C1 segment of cervical spinal cord (tissue), 14 donors: ENCODE data around the gene GPC6.

Source experiments
- DNase-seq, 14 donors: peaks; one replicate each; lab custom pipeline; 2025; lab: John Stamatoyannopoulos, UW

Gene GPC6

DNA sequence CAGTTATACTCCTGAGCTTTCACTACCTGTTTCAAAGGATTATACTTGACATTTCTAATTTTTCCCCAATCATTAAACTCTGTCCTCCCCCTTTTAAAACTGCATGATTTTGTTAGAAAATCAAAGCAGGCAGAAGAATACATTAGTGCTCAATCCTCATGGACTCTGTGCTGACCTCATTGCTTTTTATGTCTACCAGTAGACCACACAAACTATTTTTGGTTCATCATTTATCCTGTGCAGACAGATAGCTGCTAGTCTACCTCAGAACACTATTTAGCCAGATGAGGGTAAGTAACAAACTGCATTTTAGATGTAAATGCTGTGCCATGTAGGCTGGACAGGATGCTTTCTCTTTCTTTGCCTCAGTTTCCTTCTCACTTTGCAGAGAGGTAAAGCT, 1016.9 kb downstream of the GPC6 start:
- no peak for DNase-seq

DNA sequence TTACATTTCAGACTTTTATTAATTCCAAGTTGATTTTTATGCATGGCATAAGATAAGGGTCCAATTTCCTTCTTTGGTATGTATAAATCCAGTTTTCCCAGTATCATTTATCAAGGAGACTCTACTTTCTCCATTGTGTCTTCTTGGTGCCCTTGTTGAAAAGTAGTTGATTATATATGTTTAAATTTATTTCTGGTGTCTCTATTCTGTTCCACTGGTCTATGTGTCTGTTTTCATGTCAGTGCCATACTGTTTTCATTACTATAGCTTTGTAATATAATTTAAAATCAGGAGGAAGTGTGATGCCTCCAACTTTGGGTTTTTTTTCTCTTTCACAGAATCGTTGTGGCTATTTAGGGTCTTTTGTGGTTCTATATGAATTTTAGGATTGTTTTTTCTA, 1019.9 kb downstream of the GPC6 start:
- DNase-seq: no peak

DNA sequence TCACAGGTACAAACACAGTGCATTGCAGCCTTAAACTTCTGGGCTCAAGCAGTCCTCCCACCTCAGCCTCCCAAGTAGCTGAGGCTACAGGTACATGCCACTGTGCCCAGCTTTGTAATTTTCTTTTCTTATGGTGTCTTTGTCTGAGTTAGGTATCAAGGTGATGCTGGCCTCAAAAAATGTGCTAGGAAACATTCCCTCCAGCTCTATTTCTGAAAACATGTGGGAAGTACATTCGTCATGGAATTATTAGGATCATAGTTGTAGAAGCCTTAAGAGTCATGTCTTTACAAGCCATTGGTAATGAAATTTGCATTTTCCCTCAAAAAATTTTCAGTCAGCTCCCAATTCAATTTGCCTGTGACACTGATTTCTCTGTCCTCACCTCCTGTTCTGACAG, 1021.3 kb downstream of the GPC6 start:
- DNase-seq: no peak

DNA sequence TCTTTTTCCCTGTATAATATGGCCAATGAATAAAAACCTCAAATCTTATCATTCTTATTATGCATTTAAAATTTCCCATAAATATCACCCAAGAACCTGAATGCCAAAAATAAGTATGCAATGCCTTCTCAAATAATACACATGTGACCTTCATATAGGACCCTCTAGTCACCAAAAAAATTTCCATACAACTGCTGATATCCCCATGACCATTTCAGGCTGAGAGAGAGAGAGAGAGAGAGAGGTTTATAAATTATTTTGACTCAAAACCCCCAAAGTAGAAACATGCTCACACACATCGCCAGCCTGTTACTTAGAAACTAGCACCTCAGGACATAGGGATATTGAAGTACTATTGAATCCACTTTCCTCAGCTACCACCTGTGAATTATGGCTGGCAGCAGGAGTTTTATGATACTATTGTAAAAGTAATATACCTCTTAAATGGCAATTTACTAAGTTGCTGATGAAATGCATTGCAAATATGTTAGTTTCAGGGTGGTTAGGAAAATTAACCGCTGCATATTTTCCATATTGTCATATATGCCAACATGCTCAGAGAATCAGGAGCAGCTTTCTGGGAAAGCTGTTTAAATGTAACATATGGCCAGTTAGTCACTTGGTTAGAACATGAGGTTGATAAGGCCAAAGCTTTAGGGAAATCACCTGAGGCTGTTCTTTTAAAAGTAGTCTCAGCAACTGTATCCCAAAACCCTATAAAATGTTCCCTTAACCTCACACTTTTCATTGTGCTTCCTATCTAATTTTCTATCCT, 1022.0 kb downstream of the GPC6 start:
- DNase-seq: no peak

DNA sequence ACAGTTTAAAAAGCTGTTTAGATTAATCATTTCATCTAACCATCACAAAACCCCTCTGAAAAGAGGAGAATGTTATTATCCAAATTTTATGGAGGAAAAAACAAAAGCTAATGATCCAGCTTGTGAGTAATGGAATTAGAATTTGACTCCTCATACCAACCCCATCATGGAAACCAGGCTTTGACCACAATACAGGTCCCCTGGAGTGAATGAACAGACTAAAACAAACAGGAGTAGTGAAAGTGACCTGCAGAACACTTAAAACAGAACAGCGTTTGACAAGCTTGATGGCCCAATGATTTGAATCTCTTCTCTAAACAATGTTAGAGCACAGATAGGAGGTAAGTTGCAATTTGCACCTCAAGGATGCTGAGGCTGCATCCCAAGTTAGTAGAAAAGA, 1022.9 kb downstream of the GPC6 start:
- DNase-seq: no peak

DNA sequence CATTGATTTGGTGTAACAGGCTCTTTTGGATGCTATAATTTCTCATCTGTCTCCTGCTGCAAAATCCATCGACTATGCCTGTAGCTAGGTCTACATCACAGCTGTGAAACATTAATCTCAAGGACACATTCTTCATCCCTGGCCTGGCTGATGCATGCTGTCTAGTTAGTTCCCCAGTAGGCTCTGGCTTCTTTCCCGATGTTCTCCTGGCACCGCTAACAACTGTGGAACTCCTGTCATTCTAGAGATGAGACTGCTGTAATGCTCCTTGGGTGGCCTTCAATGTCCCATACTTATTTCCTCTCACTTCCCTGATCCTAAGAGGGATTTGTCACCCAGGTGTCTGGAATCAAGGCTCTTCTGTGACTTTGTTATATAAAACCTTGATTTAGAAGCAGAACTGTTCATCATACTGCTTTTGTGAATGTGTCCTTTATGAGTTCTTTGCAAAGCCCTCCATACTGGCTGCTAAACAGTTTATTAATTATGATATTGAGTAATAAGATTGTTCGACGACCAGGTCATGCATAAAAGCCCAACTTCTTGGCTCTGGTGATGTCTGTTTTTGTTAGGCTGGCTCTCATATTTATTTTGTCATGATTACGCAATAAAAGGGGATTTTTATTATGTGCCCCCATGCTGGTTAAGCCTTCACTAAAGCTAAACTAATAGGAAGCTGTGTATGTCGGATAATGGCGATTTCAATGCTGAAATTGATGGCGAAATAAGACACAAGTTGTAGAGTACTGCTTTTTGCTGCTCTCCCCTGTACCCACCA, 1025.4 kb downstream of the GPC6 start:
- no peak for DNase-seq

DNA sequence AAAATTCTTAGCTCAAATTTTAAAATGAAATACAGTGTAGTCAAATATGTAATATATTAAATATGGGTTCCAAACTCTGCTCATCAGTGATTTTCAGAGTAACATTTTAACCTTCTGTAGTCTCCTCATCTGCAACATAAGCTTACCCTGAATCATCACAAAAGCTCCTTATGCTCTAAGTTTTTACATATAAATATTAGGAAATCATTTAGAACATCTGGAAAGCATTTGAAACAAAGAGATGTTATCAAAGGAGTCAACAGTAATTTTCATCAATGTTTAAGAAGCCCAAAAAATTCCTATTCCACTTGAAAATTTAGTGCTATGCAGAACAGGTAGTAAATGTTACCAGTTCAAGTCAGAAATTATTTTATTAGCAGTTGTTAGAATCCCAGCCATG, 1028.1 kb downstream of the GPC6 start:
- no peak for DNase-seq

DNA sequence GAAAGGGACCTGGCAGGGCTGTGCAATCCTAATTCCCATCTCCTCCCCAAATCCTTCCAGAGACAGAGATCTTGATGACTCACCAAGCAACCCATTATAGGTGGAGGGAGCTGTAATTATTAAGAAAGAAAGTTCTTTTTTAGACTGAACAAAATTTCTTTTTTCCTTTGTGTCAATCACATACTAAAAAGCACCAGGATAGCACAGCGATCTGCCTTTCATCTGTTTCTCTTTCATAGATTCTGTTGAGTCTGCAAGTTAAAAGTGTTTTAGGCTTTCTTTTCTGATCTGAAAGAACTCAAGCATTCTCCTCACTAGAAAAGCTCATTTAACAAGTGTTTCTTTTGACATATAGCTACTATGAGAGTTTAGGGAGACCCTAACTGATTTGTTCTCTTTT, 1030.1 kb downstream of the GPC6 start:
- DNase-seq: no peak

DNA sequence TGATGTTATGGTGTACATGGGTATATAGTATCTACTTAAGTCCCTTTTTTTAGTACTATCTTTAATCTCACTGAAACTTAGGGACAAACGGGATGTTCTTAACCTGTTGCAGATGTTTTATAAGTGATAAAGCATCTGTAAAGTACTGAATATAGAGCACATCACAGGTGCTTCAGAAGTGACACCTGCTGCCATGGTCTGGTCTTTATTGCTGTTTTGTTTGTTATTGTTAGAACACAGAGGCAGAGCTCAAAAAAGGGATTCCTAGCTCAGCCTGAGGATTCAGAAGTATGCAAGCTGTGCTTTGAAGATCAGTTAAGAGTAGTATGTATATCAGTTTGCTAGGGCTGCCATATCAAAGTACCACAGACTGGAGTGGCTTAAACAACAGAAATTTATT, 1033.4 kb downstream of the GPC6 start:
- no peak for DNase-seq

DNA sequence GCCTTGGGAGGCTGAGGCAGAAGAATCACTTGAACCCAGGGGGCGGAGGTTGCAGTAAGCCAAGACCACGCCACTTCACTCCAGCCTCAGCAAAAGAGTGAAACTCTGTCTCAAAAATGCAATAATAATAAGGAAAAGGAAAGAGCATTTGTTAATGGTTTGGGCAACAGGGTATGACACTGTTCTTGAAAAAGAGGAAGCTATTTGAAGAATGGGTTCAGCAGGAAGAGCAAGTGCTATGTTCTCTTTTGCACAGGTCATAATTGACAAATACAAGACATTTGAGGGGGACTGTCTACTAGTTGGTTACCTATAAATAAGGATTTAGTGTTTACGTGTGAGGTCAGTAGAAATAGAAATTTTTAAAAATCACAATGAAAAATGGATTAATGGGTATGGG, 1034.6 kb downstream of the GPC6 start:
- no peak for DNase-seq

DNA sequence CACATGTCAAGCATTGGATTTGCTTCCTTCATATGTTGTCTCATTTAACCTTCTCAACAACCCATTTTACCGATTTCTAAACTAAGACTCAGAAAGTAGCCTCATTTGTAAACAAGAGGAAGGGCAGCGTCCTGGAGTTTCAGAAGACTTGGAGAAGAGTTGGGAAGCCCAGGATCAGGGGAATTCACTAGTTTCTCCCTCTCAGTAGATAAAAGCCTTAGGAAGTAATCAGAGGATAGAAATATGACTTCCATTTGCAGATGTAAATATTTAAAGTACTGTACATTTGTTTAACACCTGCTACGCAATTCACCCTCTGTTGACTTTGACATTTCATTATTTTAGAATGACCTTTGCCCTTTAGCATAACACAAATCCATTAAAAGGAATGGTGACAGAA, 1036.4 kb downstream of the GPC6 start:
- no peak for DNase-seq

DNA sequence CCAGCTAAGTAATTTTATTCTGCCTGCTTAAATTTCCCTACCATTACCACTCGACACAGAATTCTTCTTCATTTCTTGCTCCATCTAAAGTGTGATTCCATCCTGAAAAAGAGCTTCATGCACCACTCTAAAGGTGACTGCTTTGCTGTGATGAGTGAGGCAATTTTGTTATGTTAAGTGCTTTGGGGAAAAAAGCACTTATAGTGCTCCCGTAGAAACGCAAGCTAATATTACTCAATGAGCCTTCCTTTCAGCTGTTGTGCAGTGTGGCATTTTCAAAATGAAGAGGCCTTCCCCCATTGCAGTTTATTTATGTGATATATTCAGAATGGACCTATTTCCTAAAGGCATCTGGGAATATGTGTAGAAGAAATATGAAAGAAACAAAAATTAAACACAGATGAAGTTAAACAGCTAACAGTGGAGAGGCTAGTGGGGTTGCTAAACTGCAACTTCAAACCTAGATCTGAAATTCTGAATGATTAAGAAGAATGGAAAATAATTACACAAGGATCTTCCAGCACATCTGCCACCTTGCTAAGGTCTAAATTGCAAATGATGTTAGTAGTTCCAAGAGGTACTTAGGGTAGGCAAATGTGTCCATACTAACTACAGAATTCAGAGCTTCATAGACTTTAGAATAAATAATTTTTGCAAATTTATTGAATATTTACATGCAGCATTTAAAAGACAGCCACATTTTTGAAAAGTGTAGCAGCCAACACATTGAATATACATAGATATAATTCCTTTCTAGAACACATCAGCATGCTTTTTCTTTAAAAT, 1041.2 kb downstream of the GPC6 start:
- DNase-seq: no peak

DNA sequence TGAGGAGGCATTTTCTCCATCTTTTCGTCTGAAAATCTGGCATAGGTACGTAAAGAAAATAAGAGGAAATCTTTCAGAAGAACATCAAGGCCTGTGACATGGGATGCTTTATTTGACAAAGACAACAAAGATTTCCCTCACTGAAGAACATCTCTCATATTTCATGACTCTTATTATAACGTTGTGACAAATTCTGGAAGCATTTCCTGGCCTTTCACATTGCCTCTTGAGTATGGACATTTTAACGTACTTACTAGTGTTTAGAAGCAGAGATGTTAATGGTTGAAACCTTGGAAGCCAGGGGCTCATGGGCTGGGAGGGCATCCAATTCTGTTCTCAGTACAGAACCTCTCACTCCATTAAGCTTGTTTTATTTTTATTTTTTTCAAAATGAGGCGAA, 1042.1 kb downstream of the GPC6 start:
- DNase-seq: no peak

DNA sequence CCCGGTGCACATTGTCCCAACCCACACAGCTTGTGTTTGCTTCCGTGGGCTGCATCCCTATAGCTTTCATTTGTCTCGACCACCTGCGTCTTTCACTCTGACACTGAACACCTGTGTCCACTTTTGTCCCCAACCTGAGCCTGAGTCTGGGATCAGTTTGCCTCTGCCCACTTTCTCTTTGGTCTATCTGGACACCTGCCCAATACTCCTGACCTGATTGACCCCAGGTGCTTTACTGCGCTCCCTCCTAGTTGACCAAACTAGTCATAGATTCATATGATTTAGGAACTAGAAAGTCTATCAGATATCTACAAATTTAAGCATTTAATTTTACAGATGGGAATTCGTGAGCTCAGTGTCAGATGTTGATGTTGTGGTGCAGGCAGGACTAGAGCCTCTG, 1043.0 kb downstream of the GPC6 start:
- no peak for DNase-seq

DNA sequence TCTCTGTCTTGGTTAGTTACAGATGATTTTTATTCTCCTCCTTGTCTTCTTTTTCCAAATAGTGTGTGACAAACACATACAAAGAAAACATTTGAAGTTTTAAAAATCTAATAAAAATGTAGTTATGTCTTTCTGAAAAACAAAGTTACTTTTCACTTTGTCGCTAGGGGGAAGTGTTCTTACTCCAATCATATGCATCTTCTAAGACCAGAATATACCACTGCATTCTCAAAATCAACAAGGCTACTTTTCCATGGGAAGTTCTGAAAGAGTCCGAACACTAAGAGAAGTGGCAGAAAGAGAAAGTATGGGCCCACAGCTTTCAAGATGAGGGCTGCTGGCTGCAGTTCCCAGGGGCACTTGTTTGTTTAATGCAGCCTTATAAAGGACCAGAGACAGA, 1043.9 kb downstream of the GPC6 start:
- DNase-seq: no peak

DNA sequence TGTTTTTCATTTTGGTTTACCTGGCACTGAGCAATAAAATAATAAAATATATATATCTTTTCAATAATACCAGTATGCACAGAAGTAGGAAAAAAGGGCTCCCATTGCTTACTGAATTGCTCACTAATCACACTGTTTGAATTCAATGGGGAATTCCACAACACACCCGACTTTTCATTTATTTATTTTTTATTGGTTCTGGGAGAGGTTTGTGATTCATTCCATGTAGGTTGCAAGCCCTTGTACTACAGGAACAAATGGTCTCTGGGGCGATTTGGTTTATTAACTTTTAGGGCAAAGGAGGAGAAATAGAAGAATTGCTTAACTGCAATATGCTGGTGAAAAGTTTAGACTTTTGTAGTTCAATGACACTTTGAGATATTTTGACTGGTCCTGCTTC, 1045.4 kb downstream of the GPC6 start:
- no peak for DNase-seq

DNA sequence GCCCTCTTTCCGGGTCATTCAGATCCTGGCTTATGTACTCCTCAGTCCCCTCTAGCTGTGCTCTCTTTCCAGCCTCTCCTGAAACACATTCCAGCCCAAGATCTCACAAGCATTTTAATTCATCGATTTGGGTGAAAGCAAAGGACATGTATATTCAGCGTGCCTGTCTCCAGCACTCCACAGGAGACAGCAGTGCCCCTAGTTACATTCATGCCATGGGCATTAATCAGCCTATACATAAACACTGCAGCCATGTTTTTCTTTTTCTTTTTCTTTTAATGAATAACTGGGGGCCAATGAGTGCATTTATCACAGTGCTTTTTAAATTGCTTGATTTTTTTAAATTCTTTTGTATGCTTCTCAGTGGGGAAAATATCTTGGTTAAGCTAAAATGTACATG, 1053.7 kb downstream of the GPC6 start:
- DNase-seq: no peak

DNA sequence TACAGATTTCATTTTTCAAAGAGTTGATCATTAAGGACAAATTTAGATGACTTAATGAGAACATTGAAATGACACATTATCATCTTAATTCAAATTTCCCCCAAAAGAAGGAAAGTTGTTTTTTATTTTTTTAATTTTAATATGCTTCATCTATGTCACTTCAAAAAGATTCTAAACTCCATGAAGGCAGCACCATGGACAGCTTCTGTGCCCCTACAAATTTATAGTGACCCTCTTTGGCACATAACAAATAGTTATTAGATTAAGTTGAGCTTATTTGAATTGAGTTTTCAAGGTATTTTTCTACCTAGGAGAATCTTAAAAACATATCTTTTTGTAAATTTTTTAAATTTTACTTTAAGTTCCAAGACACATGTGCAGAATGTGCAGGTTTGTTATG, 1054.2 kb downstream of the GPC6 start:
- DNase-seq: no peak

DNA sequence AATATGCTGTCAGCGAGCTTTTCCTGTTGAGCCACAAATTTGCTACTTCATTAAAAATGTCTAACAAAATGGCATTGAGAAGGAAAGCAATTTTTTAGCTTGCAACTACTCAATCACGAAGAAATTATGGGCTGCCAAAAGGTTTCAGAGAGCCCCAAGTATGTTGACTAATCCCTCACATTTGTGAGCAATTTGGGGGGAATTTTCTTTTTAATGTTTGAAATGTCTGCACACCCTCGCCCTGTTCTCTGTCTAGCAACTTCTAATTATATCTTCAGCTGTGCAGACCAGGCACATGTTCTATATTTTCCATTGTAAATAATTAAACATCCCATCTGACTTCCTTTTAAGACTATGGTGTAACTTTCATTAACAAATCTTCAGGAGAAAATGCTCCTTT, 1060.0 kb downstream of the GPC6 start:
- DNase-seq: no peak

DNA sequence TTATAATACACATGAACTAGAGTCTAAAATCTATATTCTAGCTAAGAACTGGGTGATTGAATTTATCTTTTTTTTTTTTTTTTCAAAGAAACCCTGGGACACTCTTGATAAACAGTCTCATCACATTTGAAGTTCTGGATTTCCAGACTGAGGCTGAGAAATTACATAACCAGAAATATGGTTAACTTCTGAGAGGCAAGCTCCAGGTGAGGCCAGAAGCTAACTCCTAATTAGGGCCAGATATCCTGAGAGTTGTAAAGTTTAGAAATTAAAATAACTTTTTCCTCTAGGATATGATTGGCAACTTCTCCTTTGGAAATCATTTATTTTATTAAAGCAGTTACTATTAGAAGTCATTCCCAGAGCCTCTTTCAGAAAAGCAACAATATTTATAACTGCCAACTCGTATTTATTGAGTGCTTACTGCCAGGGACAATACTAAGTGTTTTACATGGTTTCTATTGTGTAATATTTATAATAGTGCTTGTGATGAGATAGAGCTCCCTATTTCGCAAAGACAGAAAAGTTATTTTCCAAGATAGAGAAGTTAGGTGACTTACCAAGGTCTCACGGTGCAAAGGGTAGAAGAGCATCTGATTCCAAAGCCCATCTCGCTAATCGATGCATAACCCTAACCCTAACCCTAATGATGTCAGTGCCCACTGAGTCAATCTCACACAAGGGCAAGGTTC, 1065.2 kb downstream of the GPC6 start:
- DNase-seq: no peak

DNA sequence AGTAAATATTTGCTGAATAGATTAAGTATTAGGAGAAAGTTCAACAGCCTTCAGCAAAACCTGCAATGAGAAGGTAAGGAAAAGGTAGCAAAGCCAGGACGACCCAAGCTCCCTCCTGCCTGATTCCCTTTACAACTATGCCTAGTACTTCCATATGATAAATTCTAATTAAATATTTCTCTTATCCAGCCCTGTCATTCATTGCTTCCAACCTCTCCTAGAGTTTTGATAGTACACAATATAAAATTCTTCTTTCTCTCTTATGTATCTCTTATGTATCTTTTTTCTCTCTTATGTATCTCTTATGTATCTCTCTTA, 1065.7 kb downstream of the GPC6 start:
- no peak for DNase-seq

DNA sequence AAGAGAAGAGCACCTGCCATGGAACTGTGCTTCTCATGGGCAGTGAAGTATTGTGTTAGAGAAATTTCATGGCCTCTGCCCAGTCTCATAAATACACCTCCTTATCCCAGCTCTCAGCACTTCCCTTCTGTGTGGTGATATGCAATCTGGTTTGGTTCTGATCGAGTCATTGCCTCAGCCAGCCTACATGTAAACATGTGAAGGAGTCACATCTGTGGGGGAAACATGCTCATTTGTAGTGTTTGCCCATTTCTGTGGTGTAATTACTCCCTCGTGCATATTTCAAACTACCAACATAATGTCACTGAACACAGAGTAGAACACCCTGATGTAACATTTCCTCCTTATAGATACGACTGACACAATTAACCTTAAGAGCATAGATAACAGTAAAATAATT, 1069.9 kb downstream of the GPC6 start:
- no peak for DNase-seq
